Ascending aorta (tissue), 2 donors: Measurements from ENCODE around the gene FSCB. TPM values are rescaled to one million over a fixed set of nuclear protein-coding genes. Genes with fewer than 3 reads are reported as not detected.

Experiments used
- DNase-seq, 2 donors: peaks; one replicate each; pipeline ENCODE4 v3.0.0-alpha.2; 2019; ENCODE audit warnings: low spot score in 2 of 2
- H3K27ac ChIP-seq, 2 donors: fragments of 200-600 bp; sonication (generic); one replicate each; pipeline ENCODE4 v1.5.1; 2016 to 2017; ENCODE audit warnings: mild to moderate bottlenecking in 1 of 2
- H3K27me3 ChIP-seq: fragments of 200-600 bp; sonication (generic); one replicate; pipeline ENCODE4 v1.5.1; 2017
- H3K36me3 ChIP-seq, 2 donors: fragments of 200-600 bp; sonication (generic); one replicate each; pipeline ENCODE4 v1.5.1; 2016
- H3K4me1 ChIP-seq, 2 donors: fragments of 200-600 bp; sonication (generic); one replicate each; pipeline ENCODE4 v1.5.1; 2016 to 2017; ENCODE audit warnings: mild to moderate bottlenecking in 1 of 2
- H3K4me3 ChIP-seq, 2 donors: fragments of 200-600 bp; sonication (generic); one replicate each; pipeline ENCODE4 v1.5.1; 2016 to 2017; ENCODE audit warnings: mild to moderate bottlenecking in 1 of 2
- H3K9me3 ChIP-seq, 2 donors: fragments of 200-600 bp; sonication (generic); one replicate each; pipeline ENCODE4 v1.5.1; 2016
- intact Hi-C: fragments of 100-400 bp; cut with DNase I; formaldehyde crosslinking; loops from one replicate; pipeline ENCODE4 v1.15.1; 2023
- total RNA-seq: library from RNA; depleted of rRNA; stranded (reverse); fragments of >200 nt; gene quantifications from one replicate; pipeline ENCODE4 v1.1.0, GENCODE V29; 2016
- TF ChIP-seq, protein P1 (sequence below), 3 experiments: fragments of 200-600 bp in 2 of 3; fragments of 450-650 bp in 1 of 3; sonication (generic) in 2 of 3; IDR thresholded peaks; one replicate each; pipeline ENCODE4 v1.5.1; 2016 to 2019; ENCODE audit warnings: antibody characterized with exemption in 3 of 3, mild to moderate bottlenecking in 1 of 3, moderate library complexity in 1 of 3

FSCB gene
- total RNA-seq, 1 donor from 2014 or later: not detected

DNA sequence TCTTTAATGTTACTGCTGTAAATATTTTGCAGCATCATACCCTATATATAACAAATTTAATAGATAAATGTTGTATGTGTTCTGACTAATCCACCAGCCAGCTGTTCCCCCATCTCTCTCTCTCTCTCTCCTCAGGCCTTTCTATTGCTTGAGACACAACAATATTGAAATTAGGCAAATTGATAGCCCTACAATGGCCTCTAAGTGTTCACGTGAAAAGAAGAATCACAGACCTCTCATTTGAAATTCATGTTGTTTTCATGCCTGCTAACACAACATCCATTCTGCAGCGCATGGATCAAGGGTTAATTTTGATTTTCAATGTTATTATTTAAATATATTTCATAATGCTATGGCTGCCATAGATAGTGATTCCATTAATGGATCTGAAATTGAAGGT, 1.8 kb upstream of the FSCB start:
- Histone ChIP-seq H3K9me3 (no peaks in the 10 kb centered on the region), H3K4me3 (no peak overlapping the region), H3K27ac (no peak overlapping the region), H3K27me3 (no peaks in the 10 kb centered on the region), H3K36me3 (no peaks in the 10 kb centered on the region), H3K4me1 (no peaks in the 10 kb centered on the region)
- no peak for DNase-seq
- intact Hi-C loops: no loop called here
- TF ChIP-seq, protein P1, sequence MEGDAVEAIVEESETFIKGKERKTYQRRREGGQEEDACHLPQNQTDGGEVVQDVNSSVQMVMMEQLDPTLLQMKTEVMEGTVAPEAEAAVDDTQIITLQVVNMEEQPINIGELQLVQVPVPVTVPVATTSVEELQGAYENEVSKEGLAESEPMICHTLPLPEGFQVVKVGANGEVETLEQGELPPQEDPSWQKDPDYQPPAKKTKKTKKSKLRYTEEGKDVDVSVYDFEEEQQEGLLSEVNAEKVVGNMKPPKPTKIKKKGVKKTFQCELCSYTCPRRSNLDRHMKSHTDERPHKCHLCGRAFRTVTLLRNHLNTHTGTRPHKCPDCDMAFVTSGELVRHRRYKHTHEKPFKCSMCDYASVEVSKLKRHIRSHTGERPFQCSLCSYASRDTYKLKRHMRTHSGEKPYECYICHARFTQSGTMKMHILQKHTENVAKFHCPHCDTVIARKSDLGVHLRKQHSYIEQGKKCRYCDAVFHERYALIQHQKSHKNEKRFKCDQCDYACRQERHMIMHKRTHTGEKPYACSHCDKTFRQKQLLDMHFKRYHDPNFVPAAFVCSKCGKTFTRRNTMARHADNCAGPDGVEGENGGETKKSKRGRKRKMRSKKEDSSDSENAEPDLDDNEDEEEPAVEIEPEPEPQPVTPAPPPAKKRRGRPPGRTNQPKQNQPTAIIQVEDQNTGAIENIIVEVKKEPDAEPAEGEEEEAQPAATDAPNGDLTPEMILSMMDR (IDR thresholded peaks at IDR 0.05): no peak

DNA sequence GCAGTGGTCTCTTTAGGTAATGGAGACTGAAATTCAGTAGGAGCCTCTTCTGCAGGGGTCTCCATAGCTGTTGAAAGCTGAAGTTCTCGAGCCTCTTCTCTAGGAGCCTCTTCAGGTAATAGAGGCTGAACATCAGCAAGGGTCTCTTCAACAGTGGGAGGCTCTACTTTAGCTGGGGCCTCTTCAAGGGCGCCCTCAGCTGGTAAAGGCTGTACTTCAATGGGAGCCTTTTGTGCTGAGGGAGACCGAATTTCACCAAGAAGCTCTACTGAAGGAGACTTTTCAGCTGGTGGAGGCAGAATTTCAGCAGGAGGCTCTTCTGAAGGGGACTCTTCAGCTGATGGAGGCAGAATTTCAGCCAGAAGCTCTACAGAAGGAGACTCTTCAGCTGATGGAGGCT, 1.5 kb downstream of the FSCB start:
- Histone ChIP-seq H3K4me1 (no peaks in the 10 kb centered on the region), H3K36me3 (no peaks in the 10 kb centered on the region), H3K9me3 (no peaks in the 10 kb centered on the region), H3K4me3 (no peak overlapping the region), H3K27me3 (no peaks in the 10 kb centered on the region), H3K27ac (no peak overlapping the region)
- TF ChIP-seq, protein P1 (IDR thresholded peaks at IDR 0.05): no peak
- intact Hi-C loops: no loop called here
- DNase-seq: no peak

DNA sequence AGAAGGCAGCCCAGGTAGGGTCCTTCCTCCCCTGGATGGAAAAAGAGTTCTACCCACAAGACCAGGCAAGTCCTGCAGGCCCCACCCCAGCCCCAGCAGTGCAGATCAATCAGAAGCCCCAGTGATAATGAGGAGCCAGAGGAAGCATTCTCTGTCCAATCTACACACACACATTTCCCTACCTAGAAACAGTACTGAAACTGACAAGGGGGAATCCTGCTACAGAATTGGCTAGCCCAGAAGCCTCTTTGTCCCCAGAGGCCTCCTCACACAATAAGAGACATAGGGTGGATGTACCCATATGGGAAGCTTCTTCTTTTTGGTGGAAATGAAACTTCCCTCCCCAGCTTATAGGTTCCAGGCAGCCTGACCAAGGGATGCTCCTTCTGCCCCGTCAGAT, 9.9 kb downstream of the FSCB start:
- no peak for DNase-seq
- intact Hi-C loops: no loop called here
- TF ChIP-seq, protein P1 (IDR thresholded peaks at IDR 0.05): no peak

DNA sequence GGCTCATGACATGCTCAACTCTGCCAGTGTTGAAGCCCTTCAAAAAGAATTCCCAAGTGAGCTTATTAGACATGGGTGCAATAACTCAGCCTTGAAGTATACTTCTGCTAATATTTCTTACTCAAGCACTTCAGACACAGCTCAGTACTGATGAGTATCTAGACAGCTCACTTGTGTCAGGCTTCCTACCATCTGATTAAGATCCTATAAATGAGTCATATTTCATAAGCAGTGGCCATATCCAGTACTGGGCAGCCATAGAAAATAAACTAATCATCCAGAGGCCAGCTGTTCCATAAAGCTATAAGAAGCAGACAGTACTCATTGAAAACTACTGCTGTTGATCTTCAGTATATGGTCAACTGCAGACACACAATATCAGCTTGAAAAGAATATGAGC, 12.9 kb downstream of the FSCB start:
- TF ChIP-seq, protein P1 (IDR thresholded peaks at IDR 0.05): no peak
- H3K27me3 ChIP-seq: no peaks in the 10 kb centered on the region
- no peaks in the 10 kb centered on the region for H3K4me1 ChIP-seq
- H3K27ac ChIP-seq: no peak overlapping the region
- H3K9me3 ChIP-seq: peaks cover 0 to 2% of the 10 kb centered on the region in 2 donors
- no peak for DNase-seq
- no peak overlapping the region for H3K4me3 ChIP-seq
- intact Hi-C loops: no loop called here
- no peaks in the 10 kb centered on the region for H3K36me3 ChIP-seq

More for the DNA sequence above, 9.9 kb downstream of the FSCB start:
- Histone ChIP-seq H3K27me3 (no peaks in the 10 kb centered on the region), H3K36me3 (no peaks in the 10 kb centered on the region), H3K4me1 (no peaks in the 10 kb centered on the region), H3K27ac (no peak overlapping the region), H3K4me3 (no peak overlapping the region), H3K9me3 (no peaks in the 10 kb centered on the region)

DNA sequence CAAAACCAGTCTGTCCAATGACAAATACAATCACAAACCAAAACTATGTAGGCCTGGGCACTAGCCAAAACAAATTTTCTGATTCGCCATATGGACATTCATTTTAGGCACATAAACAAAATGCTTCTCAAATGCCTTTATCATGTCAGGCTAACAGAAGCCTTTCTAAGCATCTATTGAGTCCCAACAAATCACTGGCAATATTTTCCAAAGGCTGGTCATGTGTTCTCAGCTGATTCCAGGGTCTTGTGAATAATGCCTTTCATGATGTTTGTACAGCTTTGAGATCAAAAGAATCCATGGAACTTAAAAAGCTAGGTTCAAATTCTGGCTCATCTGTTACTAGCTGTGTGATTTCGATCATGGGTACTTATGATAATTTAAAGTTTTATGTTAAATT, 16.1 kb downstream of the FSCB start:
- no peak overlapping the region for H3K4me3 ChIP-seq
- intact Hi-C loops: no loop called here
- H3K27ac ChIP-seq: no peak overlapping the region
- DNase-seq: no peak
- no peaks in the 10 kb centered on the region for H3K4me1 ChIP-seq
- TF ChIP-seq, protein P1 (IDR thresholded peaks at IDR 0.05): no peak
- H3K27me3 ChIP-seq: no peaks in the 10 kb centered on the region
- peaks cover 0 to 2% of the 10 kb centered on the region in 2 donors for H3K9me3 ChIP-seq
- H3K36me3 ChIP-seq: no peaks in the 10 kb centered on the region

DNA sequence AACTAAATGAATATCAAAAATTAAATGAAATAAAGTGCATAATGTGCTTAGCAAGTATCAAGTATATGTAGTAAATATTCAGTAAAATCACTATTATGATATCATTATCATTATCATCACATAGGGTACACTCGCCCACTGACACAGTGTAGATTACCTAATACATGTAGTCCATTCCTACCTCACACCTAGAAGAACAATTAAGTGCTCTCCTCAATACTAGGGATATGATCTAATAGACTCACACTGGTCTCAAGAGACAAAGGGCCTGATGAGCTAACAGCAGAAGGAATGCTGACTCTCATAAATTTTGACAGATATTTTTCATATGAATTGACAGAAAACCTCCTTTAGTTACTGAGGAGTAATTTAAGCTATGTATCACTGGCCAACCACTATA, 29.1 kb downstream of the FSCB start:
- DNase-seq: no peak
- H3K36me3 ChIP-seq: no peaks in the 10 kb centered on the region
- H3K27ac ChIP-seq: no peak overlapping the region
- TF ChIP-seq, protein P1 (IDR thresholded peaks at IDR 0.05): no peak
- no peaks in the 10 kb centered on the region for H3K4me1 ChIP-seq
- no peak overlapping the region for H3K4me3 ChIP-seq
- no peaks in the 10 kb centered on the region for H3K27me3 ChIP-seq
- no peaks in the 10 kb centered on the region for H3K9me3 ChIP-seq
- intact Hi-C loops: no loop called here
